Upper lobe of right lung (tissue), 1 donor: Measurements from ENCODE around the gene INSL3. TPM values are rescaled to one million over a fixed set of nuclear protein-coding genes. Genes with fewer than 3 reads are reported as not detected.

Source experiments
- ATAC-seq: fragments of 200-7000 bp; cut with Tn5 transposase; one replicate; pipeline ENCODE4 v1.9.1; 2020; ENCODE audit warnings: mild to moderate bottlenecking, moderate library complexity
- DNase-seq: peaks from one replicate; pipeline ENCODE4 v3.0.0-alpha.2; 2020
- H3K27ac ChIP-seq: fragments of 200-600 bp; one replicate; pipeline ENCODE4 v1.8.0; 2022
- H3K27me3 ChIP-seq: fragments of 200-600 bp; one replicate; pipeline ENCODE4 v1.8.0; 2022; ENCODE audit warnings: mild to moderate bottlenecking
- H3K36me3 ChIP-seq: fragments of 200-600 bp; one replicate; pipeline ENCODE4 v1.8.0; 2022
- H3K4me1 ChIP-seq: fragments of 200-600 bp; one replicate; pipeline ENCODE4 v1.8.0; 2022
- H3K4me3 ChIP-seq: fragments of 200-600 bp; one replicate; pipeline ENCODE4 v1.8.0; 2022; ENCODE audit warnings: mild to moderate bottlenecking
- H3K9me3 ChIP-seq: fragments of 200-600 bp; one replicate; pipeline ENCODE4 v1.8.0; 2022
- CTCF ChIP-seq: fragments of 200-600 bp; IDR thresholded peaks from one replicate; pipeline ENCODE4 v1.8.0; 2022; ENCODE audit warnings: antibody characterized with exemption
- intact Hi-C: fragments of 100-400 bp; cut with DNase I; formaldehyde crosslinking; loops from one replicate; pipeline ENCODE4 v1.11.0; 2022
- total RNA-seq: library from RNA; stranded (reverse); fragmentation: NEBNext Ultra II Directional; extraction: Animal tissue kit (Norgen Biotek cat#: 25700); gene quantifications from one replicate; pipeline ENCODE4 v1.2.1, GENCODE V29; 2021
- donor health status: DM: no; HTN: yes; CAD: no; lungs with severe emphysema.

Gene INSL3
- total RNA-seq, 1 donor from 2014 or later, result not detected

GRCh38 chr19:17842663-17843291 lies 21.5 kb upstream of the INSL3 start:
- Histone ChIP-seq H3K27me3 (peaks cover 5% of the 10 kb centered on the region), H3K4me1 (no peaks in the 10 kb centered on the region), H3K36me3 (peaks cover 6% of the 10 kb centered on the region), H3K27ac (no peak overlapping the region), H3K4me3 (peak overlapping the region; percentile 10), H3K9me3 (no peaks in the 10 kb centered on the region)
- no peak for DNase-seq
- TF ChIP-seq CTCF, result no peak
- intact Hi-C loops, result no loop called here
- peak; percentile 2 for ATAC-seq

- Histone ChIP-seq H3K9me3 (no peaks in the 10 kb centered on the region), H3K36me3 (peaks cover 9% of the 10 kb centered on the region), H3K27ac (no peak overlapping the region), H3K4me3 (peak overlapping the region; percentile 10), H3K4me1 (no peaks in the 10 kb centered on the region), H3K27me3 (peaks cover under 1% of the 10 kb centered on the region)
- no peak for TF ChIP-seq CTCF
- ATAC-seq (peak; percentile 72), DNase-seq (peak; percentile 79)
- intact Hi-C loops, result no loop called here
Measured at GRCh38 chr19:17841810-17842662, 20.7 kb upstream of the INSL3 start.

- Histone ChIP-seq H3K27me3 (no peaks in the 10 kb centered on the region), H3K36me3 (peaks cover 9% of the 10 kb centered on the region), H3K4me3 (no peak overlapping the region), H3K4me1 (no peaks in the 10 kb centered on the region), H3K27ac (no peak overlapping the region), H3K9me3 (no peaks in the 10 kb centered on the region)
- intact Hi-C loops, result no loop called here
- ATAC-seq (no peak), DNase-seq (no peak)
- TF ChIP-seq CTCF, result no peak
Measured at GRCh38 chr19:17841371-17841809, 20.1 kb upstream of the INSL3 start.

GRCh38 chr19:17840019-17840418 lies 18.7 kb upstream of the INSL3 start:
- H3K27ac ChIP-seq, result no peak overlapping the region

DNA sequence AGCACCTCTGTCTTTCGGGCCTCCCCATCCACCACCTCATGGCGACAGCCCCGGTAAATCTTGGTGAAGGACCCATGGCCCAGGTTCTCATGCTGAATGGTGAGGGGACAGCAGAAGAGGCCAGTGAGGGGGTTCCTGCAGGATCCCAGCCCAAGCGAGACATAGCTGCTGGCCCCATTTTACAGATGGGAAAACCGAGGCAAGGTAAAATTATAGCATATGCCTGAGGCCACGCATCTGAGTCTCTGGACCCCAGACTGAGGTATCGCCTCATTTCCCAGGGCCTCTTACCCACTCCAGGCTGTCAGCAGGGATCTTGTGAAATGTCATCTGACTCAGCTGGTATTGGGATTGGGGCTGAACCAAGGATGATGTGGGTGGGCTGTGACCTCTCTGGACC lies 16.7 kb upstream of the INSL3 start:
- Histone ChIP-seq H3K4me3 (no peak overlapping the region), H3K36me3 (peaks cover 9% of the 10 kb centered on the region), H3K27me3 (no peaks in the 10 kb centered on the region), H3K27ac (no peak overlapping the region), H3K9me3 (no peaks in the 10 kb centered on the region), H3K4me1 (no peaks in the 10 kb centered on the region)
- DNase-seq (no peak), ATAC-seq (no peak)
- TF ChIP-seq CTCF, result no peak
- intact Hi-C loops, result no loop called here

More at GRCh38 chr19:17840019-17840418, 18.7 kb upstream of the INSL3 start:
- ATAC-seq (no peak), DNase-seq (no peak)
- no peaks in the 10 kb centered on the region for H3K4me1 ChIP-seq
- H3K36me3 ChIP-seq, result peaks cover 9% of the 10 kb centered on the region
- H3K9me3 ChIP-seq, result no peaks in the 10 kb centered on the region
- no peak for TF ChIP-seq CTCF
- no peaks in the 10 kb centered on the region for H3K27me3 ChIP-seq
- no peak overlapping the region for H3K4me3 ChIP-seq
- intact Hi-C loops, result no loop called here
